ENCODE data around the gene SMIM36.

GRCh38 chr17:55423535-55423934 lies 87.7 kb downstream of the SMIM36 start:
- no peak for TF ChIP-seq POLR2A (IDR thresholded peaks at IDR 0.05)
- no peak for TF ChIP-seq CTCF (IDR thresholded peaks at IDR 0.05)
